IPS-18c (cell line): ENCODE results near the gene CUL3.
"Not testable (repeated sequence)": the region's sequence is repeated elsewhere in the genome, so short reads cannot be mapped to it uniquely, and the experiment has no call there.

Experiments
- H3K4me3 ChIP-seq: 2 replicates; pipeline ENCODE4 v1.7.0; 2013; ENCODE audit warnings: low read depth, mild to moderate bottlenecking, low read length, moderate library complexity; ENCODE audit not compliant: insufficient read depth
- H3K9me3 ChIP-seq: one replicate; pipeline ENCODE4 v1.6.1; 2013; ENCODE audit warnings: mild to moderate bottlenecking, low read length, moderate library complexity; ENCODE audit not compliant: control insufficient read depth, insufficient read depth

CUL3 gene

GRCh38 chr2:224585211-224586088, at the start of gene CUL3:
Gene CUL3, minus strand, starts transcription at chr2:224585363. Its CDS starts 354 bp downstream, at chr2:224585009.
- no peaks in the 10 kb centered on the region for H3K9me3 ChIP-seq

GRCh38 chr2:224630659-224631550, 45.7 kb upstream of the CUL3 start:
- Histone ChIP-seq H3K9me3 (no peaks in the 10 kb centered on the region), H3K4me3 (no peak overlapping the region)

More at GRCh38 chr2:224585211-224586088, at the start of gene CUL3:
- H3K4me3 ChIP-seq: peak within 1 kb of the TSS; percentile 87

GRCh38 chr2:224628416-224628815, 43.3 kb upstream of the CUL3 start:
- Histone ChIP-seq H3K9me3 (no peaks in the 10 kb centered on the region), H3K4me3 (no peak overlapping the region)

GRCh38 chr2:224626735-224627134, 41.6 kb upstream of the CUL3 start:
- no peak overlapping the region for H3K4me3 ChIP-seq

GRCh38 chr2:224613543-224614286, 28.6 kb upstream of the CUL3 start:
- Histone ChIP-seq H3K4me3 (no peak overlapping the region), H3K9me3 (no peaks in the 10 kb centered on the region)

More at GRCh38 chr2:224626735-224627134, 41.6 kb upstream of the CUL3 start:
- H3K9me3 ChIP-seq: no peaks in the 10 kb centered on the region

GRCh38 chr2:224612578-224612977, 27.4 kb upstream of the CUL3 start:
- Histone ChIP-seq H3K4me3 (no peak overlapping the region), H3K9me3 (no peaks in the 10 kb centered on the region)

- H3K4me3 ChIP-seq: no peak overlapping the region
Measured at GRCh38 chr2:224611938-224612337, 26.8 kb upstream of the CUL3 start.

GRCh38 chr2:224608104-224608503, 22.9 kb upstream of the CUL3 start:
- Histone ChIP-seq H3K4me3 (no peak overlapping the region), H3K9me3 (no peaks in the 10 kb centered on the region)

More at GRCh38 chr2:224611938-224612337, 26.8 kb upstream of the CUL3 start:
- H3K9me3 ChIP-seq: no peaks in the 10 kb centered on the region

- not testable (repeated sequence) for H3K4me3 ChIP-seq, H3K9me3 ChIP-seq
Measured at GRCh38 chr2:224603746-224604500, 18.8 kb upstream of the CUL3 start.

- not testable (repeated sequence) for H3K9me3 ChIP-seq, H3K4me3 ChIP-seq
Measured at GRCh38 chr2:224602778-224603375, 17.7 kb upstream of the CUL3 start.

- H3K4me3 ChIP-seq: no peak overlapping the region
Measured at GRCh38 chr2:224601923-224602322, 16.8 kb upstream of the CUL3 start.

GRCh38 chr2:224598678-224599077, 13.5 kb upstream of the CUL3 start:
- no peaks in the 10 kb centered on the region for H3K9me3 ChIP-seq
- H3K4me3 ChIP-seq: no peak overlapping the region

More at GRCh38 chr2:224601923-224602322, 16.8 kb upstream of the CUL3 start:
- no peaks in the 10 kb centered on the region for H3K9me3 ChIP-seq

GRCh38 chr2:224596289-224596688, 11.1 kb upstream of the CUL3 start:
- Histone ChIP-seq H3K9me3 (no peaks in the 10 kb centered on the region), H3K4me3 (no peak overlapping the region)

GRCh38 chr2:224595518-224595917, 10.4 kb upstream of the CUL3 start:
- Histone ChIP-seq H3K4me3 (no peak overlapping the region), H3K9me3 (no peaks in the 10 kb centered on the region)

GRCh38 chr2:224594840-224595239, 9.7 kb upstream of the CUL3 start:
- no peaks in the 10 kb centered on the region for H3K9me3 ChIP-seq
- no peak overlapping the region for H3K4me3 ChIP-seq

- no peak overlapping the region for H3K4me3 ChIP-seq
Measured at GRCh38 chr2:224591220-224591619, 6.1 kb upstream of the CUL3 start.

More at GRCh38 chr2:224591220-224591619, 6.1 kb upstream of the CUL3 start:
- no peaks in the 10 kb centered on the region for H3K9me3 ChIP-seq
